Hippocampal formation (tissue), 2 donors: Measurements from ENCODE around the gene CDH1.
A peak's percentile ranks its signal among the peaks of the same experiment; 100 is the strongest.
"Not testable (repeated sequence)": the region's sequence is repeated elsewhere in the genome, so short reads cannot be mapped to it uniquely, and the experiment has no call there.

Source experiments
- DNase-seq, 2 donors: peaks; one replicate each; lab custom pipeline; 2025; lab: John Stamatoyannopoulos, UW

CDH1 gene

GRCh38 chr16:68762996-68763756 is 26.1 kb downstream of the CDH1 start:
- DNase-seq = peak; percentile 21 to 30

GRCh38 chr16:68764862-68765261 is 27.8 kb downstream of the CDH1 start:
- no peak for DNase-seq

- no peak for DNase-seq
Observed at GRCh38 chr16:68767581-68767980, 30.5 kb downstream of the CDH1 start.

- no peak for DNase-seq
Observed at GRCh38 chr16:68768175-68768574, 31.1 kb downstream of the CDH1 start.

GRCh38 chr16:68768771-68769170 is 31.7 kb downstream of the CDH1 start:
- no peak for DNase-seq

- DNase-seq = no peak
Observed at GRCh38 chr16:68770671-68771070, 33.6 kb downstream of the CDH1 start.

- DNase-seq = no peak
Observed at GRCh38 chr16:68772030-68772681, 35.1 kb downstream of the CDH1 start.

- DNase-seq = no peak
Observed at GRCh38 chr16:68772871-68773270, 35.8 kb downstream of the CDH1 start.

GRCh38 chr16:68774982-68775634 is 38.0 kb downstream of the CDH1 start:
- DNase-seq = no peak

- no peak for DNase-seq
Observed at GRCh38 chr16:68776821-68777485, 39.9 kb downstream of the CDH1 start.

GRCh38 chr16:68778551-68779231 is 41.6 kb downstream of the CDH1 start:
- no peak for DNase-seq

GRCh38 chr16:68779891-68780290 is 42.8 kb downstream of the CDH1 start:
- no peak for DNase-seq

GRCh38 chr16:68781784-68782183 is 44.7 kb downstream of the CDH1 start:
- no peak for DNase-seq

- DNase-seq = no peak
Observed at GRCh38 chr16:68782198-68783174, 45.4 kb downstream of the CDH1 start.

- DNase-seq = no peak
Observed at GRCh38 chr16:68784226-68784625, 47.1 kb downstream of the CDH1 start.

GRCh38 chr16:68784721-68785120 is 47.6 kb downstream of the CDH1 start:
- no peak for DNase-seq

- no peak for DNase-seq
Observed at GRCh38 chr16:68785715-68786114, 48.6 kb downstream of the CDH1 start.

- peak; percentile 83 to 93 for DNase-seq
Observed at GRCh38 chr16:68786685-68787418, 49.8 kb downstream of the CDH1 start.

GRCh38 chr16:68787419-68787807 is 50.3 kb downstream of the CDH1 start:
- DNase-seq = not testable (repeated sequence)
